ENCODE measurements around the gene SEMA3F.

- no peak for TF ChIP-seq CTCF (conservative IDR thresholded peaks at IDR 0.05 in 1 of 2, IDR thresholded peaks at IDR 0.05 in 1 of 2; ENCODE audit: low read depth in 1 of 2, low read length in 2 of 2)
- no peak for TF ChIP-seq EZH2 (IDR thresholded peaks at IDR 0.05; ENCODE audit: low read length, missing control alignments)
Observed at GRCh38 chr3:50154840-50155490, at the start of gene SEMA3F.

Measured in fibroblast of lung (primary cell).